Smooth muscle cell (in vitro differentiated cells): ENCODE results near the gene HK1. TPM values are rescaled to one million over a fixed set of nuclear protein-coding genes. Genes with fewer than 3 reads are reported as not detected.

Source experiments
- DNase-seq: peaks from one replicate; lab custom pipeline; 2025; ENCODE audit not compliant: unreplicated experiment; lab: John Stamatoyannopoulos, UW
- H2AFZ ChIP-seq: fragments of 200-600 bp; sonication (generic); 2 replicates; pipeline ENCODE4 v1.6.0; 2016; ENCODE audit warnings: antibody characterized with exemption, low read depth, mild to moderate bottlenecking
- H3F3A ChIP-seq: fragments of 200-600 bp; sonication (generic); 2 replicates; pipeline ENCODE4 v1.6.0; 2017; ENCODE audit warnings: antibody characterized with exemption, low read depth
- H3K27ac ChIP-seq: fragments of 200-600 bp; sonication (generic); 2 replicates; pipeline ENCODE4 v1.5.1; 2016; ENCODE audit warnings: low read depth, mild to moderate bottlenecking
- H3K27me3 ChIP-seq: fragments of 200-600 bp; sonication (generic); 2 replicates; pipeline ENCODE4 v1.6.1; 2016; ENCODE audit warnings: low read depth, mild to moderate bottlenecking
- H3K36me3 ChIP-seq: fragments of 200-600 bp; sonication (generic); 2 replicates; pipeline ENCODE4 v1.5.1; 2016; ENCODE audit warnings: low read depth
- H3K4me1 ChIP-seq: fragments of 200-600 bp; sonication (generic); 2 replicates; pipeline ENCODE4 v1.5.1; 2016; ENCODE audit warnings: low read depth
- H3K4me2 ChIP-seq: fragments of 200-600 bp; sonication (generic); 2 replicates; pipeline ENCODE4 v1.6.0; 2016; ENCODE audit warnings: mild to moderate bottlenecking
- H3K4me3 ChIP-seq: fragments of 200-600 bp; sonication (generic); 2 replicates; pipeline ENCODE4 v1.5.1; 2016; ENCODE audit warnings: mild to moderate bottlenecking
- H3K79me2 ChIP-seq: fragments of 200-600 bp; sonication (generic); 2 replicates; pipeline ENCODE4 v1.6.0; 2016; ENCODE audit warnings: low read depth, mild to moderate bottlenecking
- H3K9ac ChIP-seq: fragments of 200-600 bp; sonication (generic); 2 replicates; pipeline ENCODE4 v1.6.0; 2016; ENCODE audit warnings: low read depth
- H3K9me3 ChIP-seq: fragments of 200-600 bp; sonication (generic); replicated peaks from 2 replicates; pipeline ENCODE4 v1.5.1; 2016; ENCODE audit warnings: low read depth
- H4K20me1 ChIP-seq: fragments of 200-600 bp; sonication (generic); 2 replicates; pipeline ENCODE4 v1.6.0; 2016; ENCODE audit warnings: low read depth
- WGBS: methylation state at CpG from one replicate; pipeline ENCODE4 v1.1.7; 2016; ENCODE audit warnings: low lambda C conversion rate; 5-methylcytosine and 5-hydroxymethylcytosine counted together
- polyA plus RNA-seq: library from polyadenylated mRNA; unstranded; fragments of >200 nt; fragmentation: Nextera tagmentation; extraction: Ambion mirVana; gene quantifications from 2 replicates; pipeline ENCODE4 v1.2.1, GENCODE V29; 2016
- total RNA-seq: library from RNA; depleted of rRNA; stranded (reverse); fragments of >200 nt; gene quantifications from 2 replicates; pipeline ENCODE4 v1.2.3, GENCODE V29; 2014
- TF ChIP-seq, protein P1 (sequence below): fragments of 200-600 bp; sonication (generic); IDR thresholded peaks from 2 replicates; pipeline ENCODE4 v1.5.1; 2017; ENCODE audit warnings: borderline replicate concordance, mild to moderate bottlenecking, antibody characterized with exemption; ENCODE audit not compliant: insufficient read depth, poor library complexity, severe bottlenecking

Gene HK1
- total and polyA plus RNA-seq, 2 experiments from 2014 or later = 62.7 to 123 TPM

GRCh38 chr10:69397972-69398371, 119.7 kb downstream of the HK1 start:
- Histone ChIP-seq H3K27me3 (no peaks in the 10 kb centered on the region), H3K9me3 (no peaks in the 10 kb centered on the region), H3F3A (no peaks in the 10 kb centered on the region), H3K36me3 (no peaks in the 10 kb centered on the region), H2AFZ (no peak overlapping the region), H4K20me1 (peaks cover 16% of the 10 kb centered on the region), H3K4me3 (no peak overlapping the region), H3K9ac (no peak overlapping the region), H3K79me2 (no peaks in the 10 kb centered on the region), H3K27ac (no peak overlapping the region), H3K4me2 (no peak overlapping the region), H3K4me1 (no peaks in the 10 kb centered on the region)
- whole genome bisulfite sequencing = 64% methylated on average over 1 of the region's 1 CpG
- DNase-seq = no peak
- TF ChIP-seq, protein P1, sequence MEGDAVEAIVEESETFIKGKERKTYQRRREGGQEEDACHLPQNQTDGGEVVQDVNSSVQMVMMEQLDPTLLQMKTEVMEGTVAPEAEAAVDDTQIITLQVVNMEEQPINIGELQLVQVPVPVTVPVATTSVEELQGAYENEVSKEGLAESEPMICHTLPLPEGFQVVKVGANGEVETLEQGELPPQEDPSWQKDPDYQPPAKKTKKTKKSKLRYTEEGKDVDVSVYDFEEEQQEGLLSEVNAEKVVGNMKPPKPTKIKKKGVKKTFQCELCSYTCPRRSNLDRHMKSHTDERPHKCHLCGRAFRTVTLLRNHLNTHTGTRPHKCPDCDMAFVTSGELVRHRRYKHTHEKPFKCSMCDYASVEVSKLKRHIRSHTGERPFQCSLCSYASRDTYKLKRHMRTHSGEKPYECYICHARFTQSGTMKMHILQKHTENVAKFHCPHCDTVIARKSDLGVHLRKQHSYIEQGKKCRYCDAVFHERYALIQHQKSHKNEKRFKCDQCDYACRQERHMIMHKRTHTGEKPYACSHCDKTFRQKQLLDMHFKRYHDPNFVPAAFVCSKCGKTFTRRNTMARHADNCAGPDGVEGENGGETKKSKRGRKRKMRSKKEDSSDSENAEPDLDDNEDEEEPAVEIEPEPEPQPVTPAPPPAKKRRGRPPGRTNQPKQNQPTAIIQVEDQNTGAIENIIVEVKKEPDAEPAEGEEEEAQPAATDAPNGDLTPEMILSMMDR = no peak

GRCh38 chr10:69398466-69398865, 120.2 kb downstream of the HK1 start:
- no peak overlapping the region for H3K27ac ChIP-seq
- no peak overlapping the region for H3K4me2 ChIP-seq
- peaks cover 16% of the 10 kb centered on the region for H4K20me1 ChIP-seq
- DNase-seq = no peak
- H3K9me3 ChIP-seq = no peaks in the 10 kb centered on the region
- no peaks in the 10 kb centered on the region for H3K36me3 ChIP-seq
- H3K27me3 ChIP-seq = no peaks in the 10 kb centered on the region
- no peaks in the 10 kb centered on the region for H3K79me2 ChIP-seq
- H3K9ac ChIP-seq = no peak overlapping the region
- H2AFZ ChIP-seq = no peak overlapping the region
- no peaks in the 10 kb centered on the region for H3K4me1 ChIP-seq
- no peaks in the 10 kb centered on the region for H3F3A ChIP-seq
- 96% methylated on average over 16 of the region's 16 CpGs for WGBS
- TF ChIP-seq, protein P1 = no peak
- H3K4me3 ChIP-seq = no peak overlapping the region

DNA sequence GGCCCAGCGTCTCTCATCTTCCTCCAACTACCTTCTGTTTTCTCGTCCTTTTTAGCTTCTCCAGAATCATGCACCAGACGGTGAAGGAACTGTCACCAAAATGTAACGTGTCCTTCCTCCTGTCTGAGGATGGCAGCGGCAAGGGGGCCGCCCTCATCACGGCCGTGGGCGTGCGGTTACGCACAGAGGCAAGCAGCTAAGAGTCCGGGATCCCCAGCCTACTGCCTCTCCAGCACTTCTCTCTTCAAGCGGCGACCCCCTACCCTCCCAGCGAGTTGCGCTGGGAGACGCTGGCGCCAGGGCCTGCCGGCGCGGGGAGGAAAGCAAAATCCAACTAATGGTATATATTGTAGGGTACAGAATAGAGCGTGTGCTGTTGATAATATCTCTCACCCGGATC, 122.6 kb downstream of the HK1 start:
- no peaks in the 10 kb centered on the region for H3K79me2 ChIP-seq
- H3F3A ChIP-seq = peaks cover 20% of the 10 kb centered on the region
- TF ChIP-seq, protein P1 = no peak
- no peak overlapping the region for H3K4me2 ChIP-seq
- 96% methylated on average over 23 of the region's 23 CpGs for WGBS
- no peaks in the 10 kb centered on the region for H3K9me3 ChIP-seq
- peaks cover 16% of the 10 kb centered on the region for H4K20me1 ChIP-seq
- DNase-seq = no peak
- H3K4me3 ChIP-seq = no peak overlapping the region
- H3K36me3 ChIP-seq = no peaks in the 10 kb centered on the region
- no peaks in the 10 kb centered on the region for H3K4me1 ChIP-seq
- H3K9ac ChIP-seq = no peak overlapping the region
- H3K27ac ChIP-seq = no peak overlapping the region
- no peaks in the 10 kb centered on the region for H3K27me3 ChIP-seq
- no peak overlapping the region for H2AFZ ChIP-seq

GRCh38 chr10:69401416-69401815, 123.1 kb downstream of the HK1 start:
- no peak overlapping the region for H3K4me3 ChIP-seq
- 95% methylated on average over 11 of the region's 11 CpGs for WGBS
- no peak for DNase-seq
- no peaks in the 10 kb centered on the region for H3K79me2 ChIP-seq
- no peak overlapping the region for H3K27ac ChIP-seq
- H3K9me3 ChIP-seq = no peaks in the 10 kb centered on the region
- no peak overlapping the region for H2AFZ ChIP-seq
- H3K27me3 ChIP-seq = no peaks in the 10 kb centered on the region
- no peaks in the 10 kb centered on the region for H3K36me3 ChIP-seq
- H3K4me1 ChIP-seq = no peaks in the 10 kb centered on the region
- H3K9ac ChIP-seq = no peak overlapping the region
- peaks cover 16% of the 10 kb centered on the region for H4K20me1 ChIP-seq
- H3K4me2 ChIP-seq = no peak overlapping the region
- TF ChIP-seq, protein P1 = no peak
- H3F3A ChIP-seq = peaks cover 20% of the 10 kb centered on the region
